Measurements from ENCODE around the gene SLC35A4. TPM values are rescaled to one million over a fixed set of nuclear protein-coding genes. Genes with fewer than 3 reads are reported as not detected.

SLC35A4 gene
- total and polyA plus RNA-seq, 4 donors = 17.5 to 37.0 (median 26.6) TPM

DNA sequence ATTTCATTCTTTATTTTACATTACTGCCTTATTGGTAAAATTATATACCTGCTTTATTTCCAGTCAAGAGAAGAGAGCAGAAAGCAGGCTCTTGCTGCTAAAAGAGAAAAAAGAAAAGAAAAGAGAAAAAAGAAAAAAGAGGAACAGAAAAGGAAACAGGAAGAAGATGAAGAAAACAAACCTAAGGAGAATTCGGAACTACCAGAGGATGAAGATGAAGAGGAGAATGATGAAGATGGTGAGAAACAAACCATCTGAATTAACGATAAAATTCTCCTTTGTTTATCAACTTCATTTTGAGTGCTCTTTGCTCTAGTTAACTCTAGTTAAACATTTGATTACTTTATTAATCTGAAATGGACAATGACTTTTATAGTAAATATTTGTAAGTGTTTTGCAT lies 40.6 kb upstream of the SLC35A4 start:
- Histone ChIP-seq H3K4me1 (ENCODE audit: control insufficient read depth in 4 of 4, insufficient read depth in 4 of 4, low read length in 3 of 4) (no peaks in the 10 kb centered on the region), H3K9ac (ENCODE audit: low read depth in 1 of 2, low read length in 2 of 2) (no peak overlapping the region), H3K27ac (ENCODE audit: low read depth in 1 of 2, low read length in 2 of 2) (no peak overlapping the region), H3K9me3 (ENCODE audit: control insufficient read depth in 4 of 4, low read length in 3 of 4) (no peaks in the 10 kb centered on the region), H3K36me3 (ENCODE audit: control insufficient read depth in 4 of 4, insufficient read depth in 3 of 4, low read depth in 1 of 4, low read length in 3 of 4) (peaks cover 6 to 47% (median 34%) of the 10 kb centered on the region in 4 donors), H3K4me3 (ENCODE audit: low read depth in 1 of 3, low read length in 3 of 3) (no peak overlapping the region), H3K27me3 (ENCODE audit: control insufficient read depth in 4 of 4, insufficient read depth in 4 of 4, low read length in 3 of 4) (no peaks in the 10 kb centered on the region)
- WGBS = 84% methylated on average over 2 of the region's 2 CpGs
- no peak for DNase-seq (ENCODE audit: low spot score)
- no peak for TF ChIP-seq SP1 (IDR thresholded peaks at IDR 0.05)
- TF ChIP-seq, protein P1, sequence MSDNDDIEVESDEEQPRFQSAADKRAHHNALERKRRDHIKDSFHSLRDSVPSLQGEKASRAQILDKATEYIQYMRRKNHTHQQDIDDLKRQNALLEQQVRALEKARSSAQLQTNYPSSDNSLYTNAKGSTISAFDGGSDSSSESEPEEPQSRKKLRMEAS (IDR thresholded peaks at IDR 0.05) = no peak
- no peak for TF ChIP-seq RAD21 (IDR thresholded peaks at IDR 0.05)
- no peak for TF ChIP-seq NR2F2 (IDR thresholded peaks at IDR 0.05)

DNA sequence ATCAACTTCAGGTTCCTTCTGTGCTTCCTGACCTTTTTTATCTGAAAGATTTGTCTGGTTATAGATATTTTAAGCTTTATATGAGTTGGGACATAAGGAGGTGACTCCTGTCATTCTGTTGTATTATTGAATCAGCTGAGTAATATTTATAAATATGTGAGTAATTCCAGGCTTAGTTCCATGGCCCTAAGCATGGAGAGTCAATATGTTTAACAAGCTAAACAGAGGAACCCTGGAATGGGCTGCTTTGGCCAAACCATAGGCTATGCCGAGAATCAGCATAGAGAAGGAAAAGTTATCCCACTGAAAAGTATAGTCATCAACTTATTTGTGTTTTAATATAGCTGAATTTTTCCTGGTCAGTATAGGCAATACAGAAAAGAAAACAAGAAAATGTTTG lies 24.4 kb upstream of the SLC35A4 start:
- Histone ChIP-seq H3K27ac (ENCODE audit: low read depth in 1 of 2, low read length in 2 of 2) (no peak overlapping the region), H3K9ac (ENCODE audit: low read depth in 1 of 2, low read length in 2 of 2) (no peak overlapping the region), H3K4me1 (ENCODE audit: control insufficient read depth in 4 of 4, insufficient read depth in 4 of 4, low read length in 3 of 4) (peaks cover 0 to 4% (median 0%) of the 10 kb centered on the region in 4 donors), H3K9me3 (ENCODE audit: control insufficient read depth in 4 of 4, low read length in 3 of 4) (no peaks in the 10 kb centered on the region), H3K36me3 (ENCODE audit: control insufficient read depth in 4 of 4, insufficient read depth in 3 of 4, low read depth in 1 of 4, low read length in 3 of 4) (peaks cover 5 to 62% (median 47%) of the 10 kb centered on the region in 4 donors), H3K4me3 (ENCODE audit: low read depth in 1 of 3, low read length in 3 of 3) (no peak overlapping the region), H3K27me3 (ENCODE audit: control insufficient read depth in 4 of 4, insufficient read depth in 4 of 4, low read length in 3 of 4) (no peaks in the 10 kb centered on the region)
- TF ChIP-seq, protein P2, sequence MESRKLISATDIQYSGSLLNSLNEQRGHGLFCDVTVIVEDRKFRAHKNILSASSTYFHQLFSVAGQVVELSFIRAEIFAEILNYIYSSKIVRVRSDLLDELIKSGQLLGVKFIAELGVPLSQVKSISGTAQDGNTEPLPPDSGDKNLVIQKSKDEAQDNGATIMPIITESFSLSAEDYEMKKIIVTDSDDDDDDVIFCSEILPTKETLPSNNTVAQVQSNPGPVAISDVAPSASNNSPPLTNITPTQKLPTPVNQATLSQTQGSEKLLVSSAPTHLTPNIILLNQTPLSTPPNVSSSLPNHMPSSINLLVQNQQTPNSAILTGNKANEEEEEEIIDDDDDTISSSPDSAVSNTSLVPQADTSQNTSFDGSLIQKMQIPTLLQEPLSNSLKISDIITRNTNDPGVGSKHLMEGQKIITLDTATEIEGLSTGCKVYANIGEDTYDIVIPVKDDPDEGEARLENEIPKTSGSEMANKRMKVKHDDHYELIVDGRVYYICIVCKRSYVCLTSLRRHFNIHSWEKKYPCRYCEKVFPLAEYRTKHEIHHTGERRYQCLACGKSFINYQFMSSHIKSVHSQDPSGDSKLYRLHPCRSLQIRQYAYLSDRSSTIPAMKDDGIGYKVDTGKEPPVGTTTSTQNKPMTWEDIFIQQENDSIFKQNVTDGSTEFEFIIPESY (IDR thresholded peaks at IDR 0.05) = no peak
- no peak for TF ChIP-seq NR2F2 (IDR thresholded peaks at IDR 0.05)
- TF ChIP-seq HNF4G (IDR thresholded peaks at IDR 0.05) = no peak
- TF ChIP-seq SP1 (IDR thresholded peaks at IDR 0.05) = no peak
- TF ChIP-seq, protein P3, sequence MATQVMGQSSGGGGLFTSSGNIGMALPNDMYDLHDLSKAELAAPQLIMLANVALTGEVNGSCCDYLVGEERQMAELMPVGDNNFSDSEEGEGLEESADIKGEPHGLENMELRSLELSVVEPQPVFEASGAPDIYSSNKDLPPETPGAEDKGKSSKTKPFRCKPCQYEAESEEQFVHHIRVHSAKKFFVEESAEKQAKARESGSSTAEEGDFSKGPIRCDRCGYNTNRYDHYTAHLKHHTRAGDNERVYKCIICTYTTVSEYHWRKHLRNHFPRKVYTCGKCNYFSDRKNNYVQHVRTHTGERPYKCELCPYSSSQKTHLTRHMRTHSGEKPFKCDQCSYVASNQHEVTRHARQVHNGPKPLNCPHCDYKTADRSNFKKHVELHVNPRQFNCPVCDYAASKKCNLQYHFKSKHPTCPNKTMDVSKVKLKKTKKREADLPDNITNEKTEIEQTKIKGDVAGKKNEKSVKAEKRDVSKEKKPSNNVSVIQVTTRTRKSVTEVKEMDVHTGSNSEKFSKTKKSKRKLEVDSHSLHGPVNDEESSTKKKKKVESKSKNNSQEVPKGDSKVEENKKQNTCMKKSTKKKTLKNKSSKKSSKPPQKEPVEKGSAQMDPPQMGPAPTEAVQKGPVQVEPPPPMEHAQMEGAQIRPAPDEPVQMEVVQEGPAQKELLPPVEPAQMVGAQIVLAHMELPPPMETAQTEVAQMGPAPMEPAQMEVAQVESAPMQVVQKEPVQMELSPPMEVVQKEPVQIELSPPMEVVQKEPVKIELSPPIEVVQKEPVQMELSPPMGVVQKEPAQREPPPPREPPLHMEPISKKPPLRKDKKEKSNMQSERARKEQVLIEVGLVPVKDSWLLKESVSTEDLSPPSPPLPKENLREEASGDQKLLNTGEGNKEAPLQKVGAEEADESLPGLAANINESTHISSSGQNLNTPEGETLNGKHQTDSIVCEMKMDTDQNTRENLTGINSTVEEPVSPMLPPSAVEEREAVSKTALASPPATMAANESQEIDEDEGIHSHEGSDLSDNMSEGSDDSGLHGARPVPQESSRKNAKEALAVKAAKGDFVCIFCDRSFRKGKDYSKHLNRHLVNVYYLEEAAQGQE (IDR thresholded peaks at IDR 0.05) = no peak
- no peak for TF ChIP-seq HNF4A (conservative IDR thresholded peaks at IDR 0.05)
- TF ChIP-seq JUND (IDR thresholded peaks at IDR 0.05) = no peak
- TF ChIP-seq, protein P1 (IDR thresholded peaks at IDR 0.05) = no peak
- TF ChIP-seq RXRA (IDR thresholded peaks at IDR 0.05) = no peak
- TF ChIP-seq FOXA2 (IDR thresholded peaks at IDR 0.05) = no peak
- TF ChIP-seq YY1 (IDR thresholded peaks at IDR 0.05) = no peak
- TF ChIP-seq, protein P4, sequence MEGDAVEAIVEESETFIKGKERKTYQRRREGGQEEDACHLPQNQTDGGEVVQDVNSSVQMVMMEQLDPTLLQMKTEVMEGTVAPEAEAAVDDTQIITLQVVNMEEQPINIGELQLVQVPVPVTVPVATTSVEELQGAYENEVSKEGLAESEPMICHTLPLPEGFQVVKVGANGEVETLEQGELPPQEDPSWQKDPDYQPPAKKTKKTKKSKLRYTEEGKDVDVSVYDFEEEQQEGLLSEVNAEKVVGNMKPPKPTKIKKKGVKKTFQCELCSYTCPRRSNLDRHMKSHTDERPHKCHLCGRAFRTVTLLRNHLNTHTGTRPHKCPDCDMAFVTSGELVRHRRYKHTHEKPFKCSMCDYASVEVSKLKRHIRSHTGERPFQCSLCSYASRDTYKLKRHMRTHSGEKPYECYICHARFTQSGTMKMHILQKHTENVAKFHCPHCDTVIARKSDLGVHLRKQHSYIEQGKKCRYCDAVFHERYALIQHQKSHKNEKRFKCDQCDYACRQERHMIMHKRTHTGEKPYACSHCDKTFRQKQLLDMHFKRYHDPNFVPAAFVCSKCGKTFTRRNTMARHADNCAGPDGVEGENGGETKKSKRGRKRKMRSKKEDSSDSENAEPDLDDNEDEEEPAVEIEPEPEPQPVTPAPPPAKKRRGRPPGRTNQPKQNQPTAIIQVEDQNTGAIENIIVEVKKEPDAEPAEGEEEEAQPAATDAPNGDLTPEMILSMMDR (IDR thresholded peaks at IDR 0.05; ENCODE audit: low read depth, low read length, missing input control) = no peak
- DNase-seq (ENCODE audit: low spot score) = no peak
- WGBS = 94% methylated on average over 1 of the region's 1 CpG
